ENCODE measurements around the gene CLTA. TPM values are rescaled to one million over a fixed set of nuclear protein-coding genes. Genes with fewer than 3 reads are reported as not detected.
A peak's percentile ranks its signal among the peaks of the same experiment; 100 is the strongest.

CLTA gene
- total and polyA plus RNA-seq, 10 of the 15 experiments (the other 5 are each of a cell fraction or from before 2014, with no cell fraction given) = 49.0 to 241 (median 168) TPM

DNA sequence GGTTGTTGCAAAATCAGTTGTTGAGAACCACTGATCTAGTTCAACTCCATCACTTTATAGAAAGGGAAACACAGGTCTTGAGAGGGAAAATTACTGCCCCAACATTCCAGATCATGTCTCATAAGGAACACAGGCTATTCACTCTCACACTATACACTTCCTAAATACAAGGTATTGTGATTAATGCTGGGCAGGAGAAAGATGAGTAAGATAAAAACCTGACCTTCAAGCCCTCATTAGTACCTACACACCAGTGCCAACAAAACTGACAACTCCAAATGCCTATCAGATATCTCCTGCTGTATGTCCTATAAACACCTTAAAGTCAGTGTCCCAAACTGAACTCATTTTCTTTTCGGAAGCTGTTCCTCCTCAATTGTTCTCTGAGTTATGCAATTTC is 59.4 kb downstream of the CLTA start:
- Histone ChIP-seq H2AFZ (ENCODE audit: control insufficient read depth, low read depth, low read length) (no peak overlapping the region), H3K27me3 (replicated peaks in 1 of 2; ENCODE audit: control insufficient read depth in 2 of 2, insufficient read depth in 2 of 2, low read length in 1 of 2) (no peaks in the 10 kb centered on the region), H3K36me3 (ENCODE audit: control insufficient read depth in 2 of 2, insufficient read depth in 2 of 2, low read length in 1 of 2) (peaks cover 2 to 13% of the 10 kb centered on the region in 2 experiments; a peak in 3 of 4 replicates), H3K4me2 (ENCODE audit: control insufficient read depth, insufficient read depth) (0 out of 2 replicates have a peak overlapping the region, but pooled peaks have one; percentile 25), H3K4me3 (no peak overlapping the region), H3K4me1 (ENCODE audit: control insufficient read depth, insufficient read depth, low read length) (peaks cover 22% of the 10 kb centered on the region), H3K27ac (ENCODE audit: control insufficient read depth, insufficient read depth) (no peak overlapping the region), H3K79me2 (ENCODE audit: control insufficient read depth, insufficient read depth, low read length) (peaks cover 6% of the 10 kb centered on the region), H3K9me3 (replicated peaks; ENCODE audit: control insufficient read depth, insufficient read depth, low read length) (no peaks in the 10 kb centered on the region; the same call in 2 of the 3 replicates), H4K20me1 (ENCODE audit: control insufficient read depth, insufficient read depth) (no peaks in the 10 kb centered on the region), H3K9ac (ENCODE audit: control insufficient read depth, insufficient read depth, low read length) (no peak overlapping the region)
- ChIA-PET CTCF (interaction anchor here (0.6 to 4.0 kb wide), 4 partner anchors 79 to 157 kb away, joined by 3 to 60 read pairs (median 8); no protein-coding TSS in a partner anchor), RAD21 (ENCODE audit: unreplicated experiment) (interaction anchor here (1.0 to 1.3 kb wide), 2 partner anchors 79 to 479 kb away, joined by 3 read pairs; no protein-coding TSS in a partner anchor), SMC1A (ENCODE audit: uncharacterized antibody, unreplicated experiment) (interaction anchor here (1.5 to 4.5 kb wide), 4 partner anchors 78 to 306 kb away, joined by 3 to 32 read pairs (median 4); no protein-coding TSS in a partner anchor), POLR2A (no interaction called here)
- BruUV-seq (replicated peaks) = TSS peak; percentile 41
- intact Hi-C loops (cut with micrococcal nuclease; ENCODE audit: unreplicated experiment) = loop anchor here (10.0 kb wide), 1 partner anchor 205 kb away; no protein-coding TSS in a partner anchor
- 100% methylated on average over 1 of the region's 1 CpG for WGBS (ENCODE audit: insufficient coverage, insufficient replicate concordance, low lambda C conversion rate, missing lambda C conversion rate)
- TF ChIP-seq CREB1 (IDR thresholded peaks at IDR 0.05; ENCODE audit: low read depth) (no peak), TCF7 (IDR thresholded peaks at IDR 0.05; ENCODE audit: borderline replicate concordance) (no peak), NR2F1 (conservative IDR thresholded peaks at IDR 0.05) (0 out of 2 replicates have a peak, but pooled peaks have one; percentile 13)
- FAIRE-seq = no peak
- in situ Hi-C loops (cut with MboI) = no loop called here
- no peak for DNase-seq (ENCODE audit: low read depth, low spot score)
- ATAC-seq = peak; percentile 56

DNA sequence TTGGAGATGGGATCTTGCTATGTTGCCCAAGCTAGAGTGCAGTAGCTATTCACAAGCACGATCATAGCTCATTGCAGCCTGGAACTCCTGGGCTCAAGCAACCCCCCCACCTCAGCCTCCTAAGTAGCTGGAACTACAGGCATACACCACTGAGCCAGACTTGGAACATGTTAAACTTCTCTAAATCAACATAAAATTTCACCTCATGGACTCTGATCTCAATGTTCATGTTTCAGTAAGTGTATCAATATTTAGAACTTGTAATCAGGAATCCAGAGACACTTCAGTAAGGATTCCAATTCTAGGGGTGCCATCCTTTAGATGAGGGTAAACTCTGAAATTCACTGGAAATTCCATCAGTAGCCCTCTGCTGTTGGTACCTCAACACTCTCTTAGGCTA is 60.7 kb downstream of the CLTA start:
- no TSS peak for BruUV-seq (replicated peaks)
- Histone ChIP-seq H3K9me3 (replicated peaks; ENCODE audit: control insufficient read depth, insufficient read depth, low read length) (no peaks in the 10 kb centered on the region; the same call in 2 of the 3 replicates), H3K79me2 (ENCODE audit: control insufficient read depth, insufficient read depth, low read length) (peaks cover 10% of the 10 kb centered on the region), H4K20me1 (ENCODE audit: control insufficient read depth, insufficient read depth) (no peaks in the 10 kb centered on the region), H3K27ac (ENCODE audit: control insufficient read depth, insufficient read depth) (no peak overlapping the region), H3K4me3 (no peak overlapping the region), H3K36me3 (ENCODE audit: control insufficient read depth in 2 of 2, insufficient read depth in 2 of 2, low read length in 1 of 2) (peaks cover 0 to 6% of the 10 kb centered on the region in 2 experiments; a peak in 2 of 4 replicates), H3K4me2 (ENCODE audit: control insufficient read depth, insufficient read depth) (no peak overlapping the region), H3K4me1 (ENCODE audit: control insufficient read depth, insufficient read depth, low read length) (peaks cover 22% of the 10 kb centered on the region), H3K9ac (ENCODE audit: control insufficient read depth, insufficient read depth, low read length) (no peak overlapping the region), H3K27me3 (replicated peaks in 1 of 2; ENCODE audit: control insufficient read depth in 2 of 2, insufficient read depth in 2 of 2, low read length in 1 of 2) (no peaks in the 10 kb centered on the region), H2AFZ (ENCODE audit: control insufficient read depth, low read depth, low read length) (no peak overlapping the region)
- ChIA-PET RAD21 (ENCODE audit: unreplicated experiment) (interaction anchor here (0.6 kb wide), 1 partner anchor 38 kb away, joined by 4 read pairs; no protein-coding TSS in a partner anchor), SMC1A (ENCODE audit: uncharacterized antibody, unreplicated experiment) (interaction anchor here (1.5 kb wide), 1 partner anchor 156 kb away, joined by 5 read pairs; no protein-coding TSS in a partner anchor), CTCF (no interaction called here), POLR2A (interaction anchor here (0.6 kb wide), 1 partner anchor 85 kb away, joined by 3 read pairs; no protein-coding TSS in a partner anchor)
- DNase-seq (ENCODE audit: low read depth, low spot score) (no peak), FAIRE-seq (no peak), ATAC-seq (no peak)
- 94% methylated on average over 1 of the region's 1 CpG for WGBS (ENCODE audit: insufficient coverage, insufficient replicate concordance, low lambda C conversion rate, missing lambda C conversion rate)
- in situ Hi-C loops (cut with MboI) = no loop called here
- intact Hi-C loops (cut with micrococcal nuclease; ENCODE audit: unreplicated experiment) = loop anchor here (10.0 kb wide), 1 partner anchor 203 kb away; no protein-coding TSS in a partner anchor
- no peak for TF ChIP-seq ZNF687 (IDR thresholded peaks at IDR 0.05)
- no peak for TF ChIP-seq ZBTB40 (IDR thresholded peaks at IDR 0.05; ENCODE audit: borderline replicate concordance)
- TF ChIP-seq CHD2 (IDR thresholded peaks at IDR 0.05; ENCODE audit: borderline replicate concordance, low read depth, low read length) = no peak
- no peak for TF ChIP-seq NR2F1 (conservative IDR thresholded peaks at IDR 0.05)
- no peak for TF ChIP-seq SUPT20H (IDR thresholded peaks at IDR 0.05; ENCODE audit: borderline replicate concordance, control insufficient read depth, low read depth, low read length)
- no peak for TF ChIP-seq ZNF217 (IDR thresholded peaks at IDR 0.05)
